OCI-M2 (cell line): ENCODE results near the gene EML6.

ENCODE experiments used
- DNase-seq: peaks from one replicate; lab custom pipeline; 2025; ENCODE audit not compliant: unreplicated experiment; lab: John Stamatoyannopoulos, UW

EML6 gene

GRCh38 chr2:54963476-54963875 is 240.0 kb downstream of the EML6 start:
- no peak for DNase-seq

- no peak for DNase-seq
Measured at GRCh38 chr2:54964271-54964670, 240.8 kb downstream of the EML6 start.

- no peak for DNase-seq
Measured at GRCh38 chr2:54964816-54965215, 241.4 kb downstream of the EML6 start.

DNA sequence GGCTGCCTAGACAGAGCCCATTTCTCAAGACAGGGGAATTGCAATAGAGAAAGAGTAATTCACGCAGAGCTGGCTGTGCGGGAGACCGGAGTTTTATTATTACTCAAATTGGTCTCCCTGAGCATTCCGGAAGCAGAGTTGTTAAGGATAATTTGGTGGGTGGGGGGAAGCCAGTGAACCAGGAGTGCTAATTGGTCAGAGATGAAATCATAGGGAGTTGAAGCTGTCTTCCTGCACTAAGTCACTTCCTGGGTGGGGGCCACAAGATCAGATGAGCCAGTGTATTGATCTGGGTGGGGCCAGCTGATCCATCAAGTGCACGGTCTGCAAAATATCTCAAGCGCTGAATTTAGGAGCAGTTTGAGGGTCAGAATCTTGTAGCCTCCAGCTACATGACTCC is 242.0 kb downstream of the EML6 start:
- DNase-seq = no peak

DNA sequence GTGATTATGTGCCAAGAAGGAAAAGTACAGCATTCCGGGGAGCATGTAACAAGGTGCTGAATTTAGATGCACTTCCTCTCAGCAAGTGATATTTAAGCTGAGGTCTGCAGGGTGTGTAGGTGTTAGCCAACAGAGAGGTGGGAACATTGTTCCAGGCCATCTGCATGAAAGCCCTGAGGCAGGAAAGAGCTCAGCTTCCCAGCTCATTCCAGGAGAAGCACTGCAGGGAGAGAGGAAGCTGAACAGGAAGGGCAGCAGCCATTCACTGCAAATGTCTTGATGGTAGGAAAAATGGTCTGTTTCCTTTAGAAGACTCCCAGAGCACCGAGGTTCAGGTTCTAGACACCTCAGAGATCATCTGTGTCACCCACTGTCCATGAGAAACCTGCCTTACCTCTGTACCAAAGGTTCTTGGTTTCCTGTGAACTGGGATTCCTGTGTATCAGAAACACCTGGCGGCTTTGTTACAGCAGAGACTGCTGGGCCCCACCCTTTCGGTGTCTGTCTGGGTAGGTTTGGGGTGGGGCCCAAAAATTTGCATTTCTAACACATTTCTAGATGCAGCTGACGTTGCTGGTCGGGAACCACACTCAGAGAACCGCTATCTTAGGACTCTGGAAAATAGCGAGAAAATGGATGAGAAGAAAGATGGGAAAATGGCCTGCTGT is 242.8 kb downstream of the EML6 start:
- DNase-seq = no peak

DNA sequence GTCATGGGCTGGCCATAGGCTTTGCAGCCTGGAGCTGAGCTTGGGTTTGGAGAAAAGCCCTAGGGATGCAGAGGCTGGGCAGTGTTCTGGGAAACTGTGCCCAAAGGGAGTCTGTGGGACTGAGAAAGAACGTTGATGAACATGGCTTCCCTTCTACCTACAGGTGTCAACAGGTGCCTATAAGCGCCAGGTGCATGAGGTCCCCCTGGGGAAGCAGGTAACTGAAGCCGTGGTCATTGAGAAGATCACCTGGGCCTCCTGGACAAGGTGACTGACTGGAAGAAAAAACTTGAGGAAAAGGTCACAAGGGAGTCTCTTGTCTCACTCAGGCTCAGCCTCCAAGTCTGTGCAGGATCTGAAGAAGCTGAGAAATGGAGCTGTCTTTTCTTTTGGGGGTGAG is 243.4 kb downstream of the EML6 start:
- no peak for DNase-seq

- DNase-seq = no peak
Measured at GRCh38 chr2:54967269-54967668, 243.8 kb downstream of the EML6 start.

DNA sequence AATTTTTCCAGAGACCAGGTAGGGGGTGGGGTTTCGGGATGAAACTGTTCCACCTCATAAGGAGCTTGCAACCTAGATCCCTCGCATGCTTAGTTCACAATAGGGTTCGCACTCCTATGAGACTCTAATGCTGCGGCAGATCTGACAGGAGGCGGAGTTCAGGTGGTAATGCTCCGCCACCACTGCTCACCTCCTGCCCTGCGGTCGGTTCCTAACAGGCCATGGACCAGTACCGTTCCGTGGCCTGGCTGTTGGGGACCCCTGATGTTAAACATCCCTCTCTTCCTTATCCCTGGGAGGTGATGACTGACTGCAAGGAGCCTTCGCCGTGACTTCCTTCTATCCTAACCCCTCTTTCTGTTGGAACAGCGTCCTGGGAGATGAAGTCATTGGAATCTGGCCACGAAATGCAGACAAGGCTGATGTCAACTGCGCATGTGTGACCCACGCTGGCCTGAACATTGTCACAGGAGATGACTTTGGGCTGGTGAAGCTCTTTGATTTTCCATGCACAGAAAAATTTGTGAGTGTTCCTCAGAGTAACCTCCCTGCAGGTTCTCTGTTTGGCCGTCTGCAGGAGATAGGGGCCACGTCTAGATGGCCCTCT is 244.4 kb downstream of the EML6 start:
- DNase-seq = no peak

GRCh38 chr2:54968561-54969218 is 245.2 kb downstream of the EML6 start:
- DNase-seq = no peak

GRCh38 chr2:54969295-54969939 is 246.0 kb downstream of the EML6 start:
- DNase-seq = no peak

DNA sequence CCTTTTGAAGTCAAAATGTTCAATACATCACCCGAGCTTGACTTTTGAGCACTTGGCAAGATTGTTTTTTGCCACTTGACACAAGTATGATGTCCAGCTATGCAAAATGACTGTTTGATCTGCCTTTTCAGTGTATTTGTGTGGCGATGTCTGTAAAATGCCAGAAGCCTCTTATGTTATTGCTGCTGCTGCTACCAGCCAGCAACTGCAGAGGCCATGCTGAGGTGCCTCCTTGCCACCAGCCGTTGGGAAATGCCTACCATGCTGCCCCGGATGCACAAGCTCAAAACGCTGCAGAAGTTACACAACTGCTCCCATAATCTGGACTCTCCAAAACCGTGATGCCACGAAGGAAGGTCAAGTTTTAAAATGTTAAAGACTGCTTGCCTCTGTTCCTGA is 246.5 kb downstream of the EML6 start:
- no peak for DNase-seq

- no peak for DNase-seq
Measured at GRCh38 chr2:54975175-54975574, 251.7 kb downstream of the EML6 start.

DNA sequence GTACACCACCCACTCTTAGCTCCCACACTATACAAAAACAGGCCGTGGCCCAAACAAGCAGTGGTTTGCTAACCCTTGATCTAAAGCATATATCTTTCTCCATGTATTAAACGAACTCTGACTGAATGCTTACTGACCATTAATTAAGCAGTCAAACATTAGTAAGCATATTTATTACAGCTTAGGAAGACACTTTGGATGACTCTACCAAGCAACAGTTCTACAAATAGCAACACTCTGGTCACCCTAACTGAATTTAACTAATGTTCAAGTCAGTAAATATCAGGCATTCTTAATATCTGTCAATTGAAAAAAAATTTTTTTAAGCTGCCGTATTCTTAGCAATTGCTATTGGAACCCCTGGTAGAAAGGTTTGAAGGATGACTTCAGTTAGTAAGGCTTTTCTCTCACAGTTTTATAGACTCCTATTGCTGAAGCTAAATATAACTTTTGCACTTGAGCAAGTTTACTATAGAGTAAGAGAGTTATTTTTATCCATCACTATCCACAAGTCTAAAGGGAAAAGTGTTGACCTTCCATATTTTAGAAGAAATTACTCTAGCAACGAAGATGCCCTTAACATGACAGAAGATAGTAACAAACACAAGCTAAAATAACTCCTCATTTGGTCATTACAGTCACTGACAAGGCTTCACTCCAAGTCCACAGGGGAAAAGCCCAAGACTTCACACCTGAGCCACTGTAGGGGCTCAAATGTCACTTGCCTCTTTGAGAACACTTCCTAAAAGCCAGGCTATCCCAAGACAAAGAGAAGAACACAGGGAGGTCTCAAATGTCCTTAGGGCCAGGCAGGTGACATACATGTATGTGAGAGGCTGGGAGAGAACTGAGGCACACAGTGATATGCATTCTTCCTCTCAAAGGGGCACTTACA is 252.4 kb downstream of the EML6 start:
- no peak for DNase-seq

DNA sequence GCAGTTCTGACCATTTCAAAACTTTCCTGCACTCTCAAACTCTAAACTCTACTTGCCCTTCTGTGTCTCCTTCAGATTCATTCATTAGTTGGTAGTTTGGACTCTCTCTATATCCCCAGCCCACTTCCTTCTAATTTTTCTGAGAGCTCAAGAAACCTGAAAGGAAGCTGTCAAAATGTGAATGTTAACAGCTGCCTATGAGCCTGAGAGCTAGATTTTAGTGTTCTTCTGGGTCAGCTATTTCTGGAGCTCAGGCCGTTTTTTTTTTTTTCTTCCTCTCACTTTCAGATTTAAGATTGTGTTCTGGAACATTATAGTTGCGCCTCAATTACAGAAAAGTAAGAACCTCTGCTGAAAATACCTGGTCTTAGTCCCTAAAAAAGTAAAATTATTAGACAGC is 253.7 kb downstream of the EML6 start:
- no peak for DNase-seq

DNA sequence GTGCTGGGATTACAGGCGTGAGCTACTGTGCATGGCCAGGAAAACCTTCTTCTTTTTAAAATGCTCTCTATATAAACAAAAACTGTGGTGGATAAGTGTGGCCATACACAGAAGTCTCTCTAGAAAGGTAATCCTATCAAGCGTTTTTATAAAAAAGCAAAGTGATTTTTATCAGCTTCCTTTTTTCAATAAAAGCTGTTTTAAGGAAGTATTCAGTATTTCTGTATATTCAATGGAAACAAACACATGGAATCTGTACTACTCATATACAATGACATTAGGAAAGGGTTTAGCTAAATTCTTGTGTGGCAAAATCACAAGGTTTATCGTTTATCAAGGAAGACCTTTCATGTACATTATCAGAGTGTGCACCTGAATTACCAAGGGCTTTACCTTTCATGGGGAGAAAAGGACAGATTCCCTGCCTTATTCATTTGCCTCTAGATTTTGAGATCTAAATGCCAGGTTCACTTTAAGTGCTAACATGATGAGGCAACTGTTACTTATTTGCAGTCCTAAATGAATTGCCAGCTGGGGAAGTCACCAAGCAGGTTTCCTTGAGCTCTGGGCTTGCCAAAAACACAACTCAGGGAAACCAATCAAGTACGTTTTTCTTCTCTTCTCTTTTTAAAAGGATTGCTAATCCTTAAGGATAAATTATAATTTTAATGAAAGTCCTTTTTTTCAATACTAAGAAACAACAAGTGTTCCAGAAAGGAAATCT is 256.0 kb downstream of the EML6 start:
- DNase-seq = no peak

- no peak for DNase-seq
Measured at GRCh38 chr2:54981385-54981784, 257.9 kb downstream of the EML6 start.

GRCh38 chr2:54983345-54984220 is 260.1 kb downstream of the EML6 start:
- no peak for DNase-seq

GRCh38 chr2:54984476-54984875 is 261.0 kb downstream of the EML6 start:
- no peak for DNase-seq

DNA sequence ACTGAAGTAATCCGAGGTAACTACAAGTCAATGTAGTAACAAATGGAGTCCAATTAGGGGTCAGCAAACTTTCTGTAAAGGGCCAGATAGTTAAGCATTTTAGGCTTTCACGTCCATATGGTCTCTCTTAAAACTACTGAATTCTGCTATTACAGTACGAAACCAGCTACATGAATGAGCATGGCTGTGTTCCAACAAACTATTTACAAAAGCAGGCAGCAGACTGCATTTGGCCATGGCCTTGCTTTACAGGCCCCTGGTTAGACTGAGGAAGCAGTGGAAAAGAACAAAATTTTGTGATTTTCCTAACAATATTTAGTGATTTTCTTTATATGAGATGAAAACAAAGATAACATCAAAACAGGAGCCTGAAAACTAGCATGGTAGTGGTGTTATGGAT is 262.8 kb downstream of the EML6 start:
- DNase-seq = no peak
